ENCODE data around the gene TMEM272.

TMEM272 gene

GRCh38 chr13:51844862-51845573 lies at the start of gene TMEM272:
Gene TMEM272 (minus strand): TSS chr13:51845177. CDS start chr13:51838530, 6,647 bp downstream.
- FAIRE-seq, result no peak

GRCh38 chr13:51894239-51894638 lies 49.3 kb upstream of the TMEM272 start:
- no peak for FAIRE-seq

- no peak for FAIRE-seq
Measured at GRCh38 chr13:51892657-51893056, 47.7 kb upstream of the TMEM272 start.

GRCh38 chr13:51887468-51887867 lies 42.5 kb upstream of the TMEM272 start:
- no peak for FAIRE-seq

- no peak for FAIRE-seq
Measured at GRCh38 chr13:51885651-51886050, 40.7 kb upstream of the TMEM272 start.

GRCh38 chr13:51883226-51883600 lies 38.2 kb upstream of the TMEM272 start:
- no peak for FAIRE-seq

- FAIRE-seq, result no peak
Measured at GRCh38 chr13:51882570-51883225, 37.7 kb upstream of the TMEM272 start.

- FAIRE-seq, result no peak
Measured at GRCh38 chr13:51881296-51881695, 36.3 kb upstream of the TMEM272 start.

- no peak for FAIRE-seq
Measured at GRCh38 chr13:51879133-51879532, 34.2 kb upstream of the TMEM272 start.

GRCh38 chr13:51874651-51875050 lies 29.7 kb upstream of the TMEM272 start:
- FAIRE-seq, result no peak

GRCh38 chr13:51873837-51874236 lies 28.9 kb upstream of the TMEM272 start:
- FAIRE-seq, result no peak

- FAIRE-seq, result no peak
Measured at GRCh38 chr13:51873117-51873798, 28.3 kb upstream of the TMEM272 start.

- no peak for FAIRE-seq
Measured at GRCh38 chr13:51870616-51871015, 25.6 kb upstream of the TMEM272 start.

GRCh38 chr13:51869916-51870315 lies 24.9 kb upstream of the TMEM272 start:
- no peak for FAIRE-seq

- no peak for FAIRE-seq
Measured at GRCh38 chr13:51867062-51867461, 22.1 kb upstream of the TMEM272 start.

- no peak for FAIRE-seq
Measured at GRCh38 chr13:51865838-51866237, 20.9 kb upstream of the TMEM272 start.

- FAIRE-seq, result no peak
Measured at GRCh38 chr13:51862957-51863356, 18.0 kb upstream of the TMEM272 start.

- no peak for FAIRE-seq
Measured at GRCh38 chr13:51861723-51862300, 16.8 kb upstream of the TMEM272 start, which contains the start of gene CCDC70. Gene CCDC70 (plus strand): TSS chr13:51861969. CDS start chr13:51865412, 3,443 bp downstream.

GRCh38 chr13:51858433-51859247 lies 13.7 kb upstream of the TMEM272 start:
- no peak for FAIRE-seq

- no peak for FAIRE-seq
Measured at GRCh38 chr13:51856998-51857397, 12.0 kb upstream of the TMEM272 start.

- FAIRE-seq, result no peak
Measured at GRCh38 chr13:51856027-51856736, 11.2 kb upstream of the TMEM272 start.

All from endometrium (tissue), 2 donors.